Stimulated activated CD4-positive, alpha-beta T cell treated with anti-CD3 and anti-CD28 coated beads, TNF-alpha, amount 100 ng/mL, for 48 hours (primary cell): ENCODE data around the gene FRMD4A.
A peak's percentile ranks its signal among the peaks of the same experiment; 100 is the strongest.

Experiments
- DNase-seq, 3 donors: peaks; one replicate each; pipeline ENCODE4 v3.0.0-alpha.2; 2020; ENCODE audit warnings: low read depth in 3 of 3

The FRMD4A gene

GRCh38 chr10:14017467-14017866 is 313.3 kb downstream of the FRMD4A start:
- DNase-seq: no peak

- DNase-seq: no peak
Measured at GRCh38 chr10:14016931-14017333, 313.8 kb downstream of the FRMD4A start.

- DNase-seq: no peak
Measured at GRCh38 chr10:14016011-14016536, 314.6 kb downstream of the FRMD4A start.

- no peak for DNase-seq
Measured at GRCh38 chr10:14014423-14014822, 316.3 kb downstream of the FRMD4A start.

GRCh38 chr10:14010769-14011574 is 319.8 kb downstream of the FRMD4A start:
- no peak for DNase-seq

- DNase-seq: no peak
Measured at GRCh38 chr10:14010101-14010558, 320.6 kb downstream of the FRMD4A start.

- DNase-seq: peak; percentile 35 to 70 (median 45)
Measured at GRCh38 chr10:14009371-14010100, 321.2 kb downstream of the FRMD4A start.

- DNase-seq: no peak
Measured at GRCh38 chr10:14008740-14009080, 322.0 kb downstream of the FRMD4A start.

GRCh38 chr10:14004536-14004935 is 326.2 kb downstream of the FRMD4A start:
- DNase-seq: no peak

GRCh38 chr10:14003517-14004184 is 327.1 kb downstream of the FRMD4A start:
- no peak for DNase-seq

- no peak for DNase-seq
Measured at GRCh38 chr10:14001298-14002040, 329.3 kb downstream of the FRMD4A start.

- no peak for DNase-seq
Measured at GRCh38 chr10:13998163-13998835, 332.4 kb downstream of the FRMD4A start.

- DNase-seq: no peak
Measured at GRCh38 chr10:13997650-13998049, 333.1 kb downstream of the FRMD4A start.

GRCh38 chr10:13994932-13995331 is 335.8 kb downstream of the FRMD4A start:
- DNase-seq: no peak

GRCh38 chr10:13993673-13994089 is 337.0 kb downstream of the FRMD4A start:
- DNase-seq: no peak

GRCh38 chr10:13993169-13993568 is 337.6 kb downstream of the FRMD4A start:
- DNase-seq: no peak

GRCh38 chr10:13991353-13991752 is 339.4 kb downstream of the FRMD4A start:
- no peak for DNase-seq

- no peak for DNase-seq
Measured at GRCh38 chr10:13990946-13991345, 339.8 kb downstream of the FRMD4A start.

GRCh38 chr10:13990392-13990805 is 340.3 kb downstream of the FRMD4A start:
- DNase-seq: no peak

- DNase-seq: no peak
Measured at GRCh38 chr10:13989616-13990015, 341.1 kb downstream of the FRMD4A start.

GRCh38 chr10:13987446-13987845 is 343.3 kb downstream of the FRMD4A start:
- no peak for DNase-seq
